Stimulated activated CD4-positive, alpha-beta T cell treated with anti-CD3 and anti-CD28 coated beads, Interleukin-2, amount 100 ng/mL, for 48 hours (primary cell): ENCODE data around the gene PIH1D1.

ENCODE experiments used
- DNase-seq, 2 donors: peaks; one replicate each; pipeline ENCODE4 v3.0.0-alpha.2; 2020

Gene PIH1D1

GRCh38 chr19:49432141-49433073, 19.2 kb downstream of the PIH1D1 start:
- DNase-seq: no peak

DNA sequence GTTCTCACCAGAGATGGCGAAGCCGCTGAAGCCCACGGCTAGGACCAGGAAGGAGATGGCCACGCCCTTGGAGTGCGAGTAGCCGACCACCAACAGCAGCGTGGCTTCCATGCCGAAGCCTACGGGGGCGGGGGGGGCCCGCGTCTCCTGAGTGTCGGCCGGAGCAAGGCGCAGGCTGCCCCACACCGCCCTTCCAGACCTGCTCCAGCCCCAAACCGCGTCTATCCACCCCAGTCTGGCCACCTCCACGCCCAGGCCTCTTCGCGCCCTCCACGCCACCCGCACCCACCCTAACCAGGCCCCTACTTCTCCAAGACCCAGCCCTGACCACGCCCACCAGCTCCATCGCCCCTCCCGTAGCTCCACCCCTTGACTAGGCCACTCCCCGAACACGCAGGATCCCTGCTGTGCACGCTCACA, 20.3 kb downstream of the PIH1D1 start:
- no peak for DNase-seq

- no peak for DNase-seq
These were observed 20.8 kb downstream of the PIH1D1 start for GRCh38 chr19:49430678-49431329.

DNA sequence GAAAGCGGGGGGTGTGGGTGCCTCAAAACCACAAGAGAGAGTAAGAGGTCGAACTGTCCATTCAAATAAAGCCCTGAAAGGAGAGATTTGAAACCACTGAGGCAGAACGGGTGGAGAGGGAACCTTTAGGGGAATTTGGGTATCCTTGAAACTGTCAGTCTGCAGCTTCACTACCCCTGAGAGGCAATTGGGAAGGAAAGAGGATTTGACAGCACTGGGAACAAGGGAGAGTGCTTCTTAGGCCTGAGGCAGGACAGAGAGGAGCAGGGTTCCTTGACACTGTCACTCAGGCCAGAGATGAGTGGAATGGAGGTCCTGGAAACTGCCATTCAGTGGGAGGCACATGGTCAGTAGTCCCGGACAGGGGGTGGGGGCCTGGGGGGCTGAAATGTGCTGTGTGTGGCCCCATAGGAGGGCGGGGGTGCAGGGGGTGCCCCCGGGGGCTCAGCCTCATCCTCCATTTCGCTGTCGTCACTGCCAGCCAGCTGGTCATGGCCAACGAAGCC, 21.4 kb downstream of the PIH1D1 start:
- DNase-seq: no peak

GRCh38 chr19:49428547-49429451, 22.8 kb downstream of the PIH1D1 start:
- DNase-seq: no peak

DNA sequence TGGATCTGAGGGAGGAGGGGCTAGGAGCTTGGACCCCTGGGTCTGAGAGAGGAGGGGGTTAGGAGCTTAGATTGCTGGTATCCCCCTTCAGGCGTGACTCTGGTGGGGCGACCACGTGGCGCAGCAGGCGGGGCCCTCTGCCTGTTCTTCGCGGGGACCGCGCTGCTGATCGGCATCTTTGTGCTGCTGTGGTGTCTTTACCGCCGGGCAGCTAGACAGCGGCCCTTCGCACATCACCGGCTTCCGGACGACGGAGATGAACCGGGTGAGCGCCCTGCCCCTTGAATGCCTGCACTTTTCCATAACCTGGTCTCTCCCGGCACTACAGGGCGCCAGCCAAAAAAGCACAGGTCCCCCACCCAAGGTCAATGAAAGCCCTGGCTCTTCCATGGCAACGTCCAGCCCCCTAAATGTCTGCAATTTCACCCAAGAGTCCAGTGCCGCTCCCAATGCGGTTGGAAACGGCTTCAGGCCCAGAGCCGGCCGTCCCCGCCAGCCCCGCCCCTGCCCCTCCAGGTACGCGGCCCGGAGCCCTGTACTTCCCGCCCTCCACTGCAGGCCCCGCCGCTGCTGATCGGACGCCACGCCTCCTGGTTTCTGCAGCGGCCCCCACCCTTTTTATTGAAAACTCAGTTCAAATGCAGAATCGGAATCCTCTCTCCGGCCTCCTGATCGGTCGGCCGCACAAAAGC, 23.6 kb downstream of the PIH1D1 start:
- DNase-seq: no peak

- DNase-seq: no peak
These were observed 24.3 kb downstream of the PIH1D1 start for GRCh38 chr19:49427339-49427738.

DNA sequence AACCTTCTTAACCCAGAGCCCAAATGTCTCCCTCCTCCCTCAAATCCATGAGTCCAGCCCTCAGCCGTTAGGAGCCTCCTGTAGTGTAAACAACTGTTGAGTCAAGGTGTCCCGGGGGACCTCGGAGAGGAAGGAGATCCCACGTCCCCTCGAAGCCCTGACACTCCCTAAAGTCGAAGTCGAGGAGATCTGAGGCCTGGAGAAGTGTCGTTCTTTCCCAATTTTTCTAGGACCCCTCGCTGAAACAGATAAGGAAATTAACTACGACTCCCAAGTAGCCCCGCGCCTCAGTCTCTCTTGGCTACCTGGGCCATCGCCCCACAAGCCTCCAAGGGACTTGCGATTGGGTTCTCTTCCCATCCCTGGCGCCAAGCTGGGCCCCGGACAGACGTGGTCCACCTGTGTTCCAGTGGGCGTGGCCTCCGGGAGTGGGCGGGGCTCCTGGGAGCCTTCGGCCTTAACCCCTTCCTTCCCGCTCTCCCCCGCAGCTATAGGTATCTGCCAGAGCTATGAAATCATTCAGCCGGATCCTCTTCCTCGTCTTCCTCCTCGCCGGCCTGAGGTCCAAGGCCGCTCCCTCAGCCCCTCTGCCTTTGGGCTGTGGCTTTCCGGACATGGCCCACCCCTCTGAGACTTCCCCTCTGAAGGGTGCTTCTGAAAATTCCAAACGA, 25.6 kb downstream of the PIH1D1 start:
- DNase-seq: no peak

- DNase-seq: no peak
These were observed 26.4 kb downstream of the PIH1D1 start, which contains the start of gene GFY for GRCh38 chr19:49425178-49425577. GFY (plus strand) TSS chr19:49425388; CDS start chr19:49426431, 1,043 bp downstream.

GRCh38 chr19:49423985-49424303, 27.7 kb downstream of the PIH1D1 start:
- DNase-seq: no peak

- DNase-seq: no peak
These were observed 28.3 kb downstream of the PIH1D1 start, which contains the start of gene PTH2 for GRCh38 chr19:49423071-49423984. PTH2 (minus strand) TSS chr19:49423441; CDS start chr19:49423339, 102 bp downstream.

GRCh38 chr19:49422407-49423070, 29.1 kb downstream of the PIH1D1 start:
- peak; percentile 31 to 60 for DNase-seq

GRCh38 chr19:49421878-49422202, 29.8 kb downstream of the PIH1D1 start:
- no peak for DNase-seq

- DNase-seq: peak in 1 of 2 donors; percentile 44
These were observed 30.4 kb downstream of the PIH1D1 start for GRCh38 chr19:49421039-49421877.

- DNase-seq: no peak
These were observed 31.4 kb downstream of the PIH1D1 start for GRCh38 chr19:49420227-49420626.

DNA sequence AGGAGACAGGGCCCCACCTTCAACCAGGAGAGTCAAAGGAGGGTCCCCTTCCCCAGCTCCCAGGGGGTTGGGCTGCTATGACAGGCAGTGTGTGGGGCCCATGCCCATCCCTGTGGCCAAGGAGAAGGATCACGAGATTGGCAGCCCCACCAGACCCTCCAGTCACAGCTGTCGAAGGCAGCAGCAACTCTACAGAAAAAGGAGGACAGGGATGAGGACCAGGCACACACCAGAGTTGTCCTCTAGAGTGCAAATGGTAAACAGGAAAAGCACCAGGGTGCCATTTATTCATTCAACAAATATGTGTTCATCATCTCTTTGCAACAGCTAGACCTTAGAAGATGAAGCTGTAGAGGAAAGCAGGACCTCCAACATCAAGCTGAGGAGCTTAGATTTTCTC, 32.4 kb downstream of the PIH1D1 start:
- no peak for DNase-seq

DNA sequence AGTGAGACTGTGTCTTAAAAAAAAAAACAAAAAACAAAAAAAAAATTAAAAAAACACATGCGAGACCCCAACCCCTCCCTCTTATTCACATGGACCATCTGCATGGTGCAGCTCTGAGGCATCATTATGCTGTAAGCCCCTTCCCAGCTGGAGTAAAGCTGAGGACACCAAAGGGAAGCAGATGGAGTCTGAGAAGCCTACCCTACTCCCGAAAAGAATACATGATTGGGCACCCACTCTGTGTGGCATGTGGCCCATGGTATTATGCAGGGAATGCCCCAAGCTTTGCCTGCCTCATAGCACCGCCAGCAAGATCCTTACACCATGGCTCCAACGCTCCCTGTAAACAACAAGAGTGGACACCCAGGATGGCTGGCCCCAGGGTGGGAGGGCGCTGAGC, 33.1 kb downstream of the PIH1D1 start:
- DNase-seq: no peak

DNA sequence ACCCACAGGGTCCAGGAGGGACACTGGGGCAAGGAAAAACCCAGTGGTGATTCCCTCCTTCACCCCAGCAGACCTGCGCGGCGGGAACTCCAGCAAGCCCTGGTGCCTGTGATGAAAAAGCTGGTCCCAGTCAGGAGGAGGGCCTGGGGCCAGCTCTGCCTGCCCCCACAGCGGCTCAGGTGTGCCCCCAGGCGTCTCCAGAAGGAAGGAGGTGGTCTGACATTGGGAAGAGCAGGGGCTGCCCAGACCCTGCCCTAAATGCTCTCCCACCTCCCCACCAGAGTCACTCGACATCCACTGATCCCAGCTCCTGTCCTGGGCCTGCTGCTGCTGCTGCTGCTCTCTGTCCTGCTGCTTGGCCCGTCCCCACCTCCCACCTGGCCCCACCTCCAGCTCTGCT, 34.5 kb downstream of the PIH1D1 start:
- no peak for DNase-seq

GRCh38 chr19:49415810-49416200, 35.8 kb downstream of the PIH1D1 start:
- DNase-seq: no peak
